ENCODE measurements around the gene RASAL1.
A peak's percentile ranks its signal among the peaks of the same experiment; 100 is the strongest.

The RASAL1 gene

GRCh38 chr12:113070117-113070906 lies 65.2 kb downstream of the RASAL1 start:
- DNase-seq: no peak

GRCh38 chr12:113069751-113070116 lies 65.8 kb downstream of the RASAL1 start:
- no peak for DNase-seq

DNA sequence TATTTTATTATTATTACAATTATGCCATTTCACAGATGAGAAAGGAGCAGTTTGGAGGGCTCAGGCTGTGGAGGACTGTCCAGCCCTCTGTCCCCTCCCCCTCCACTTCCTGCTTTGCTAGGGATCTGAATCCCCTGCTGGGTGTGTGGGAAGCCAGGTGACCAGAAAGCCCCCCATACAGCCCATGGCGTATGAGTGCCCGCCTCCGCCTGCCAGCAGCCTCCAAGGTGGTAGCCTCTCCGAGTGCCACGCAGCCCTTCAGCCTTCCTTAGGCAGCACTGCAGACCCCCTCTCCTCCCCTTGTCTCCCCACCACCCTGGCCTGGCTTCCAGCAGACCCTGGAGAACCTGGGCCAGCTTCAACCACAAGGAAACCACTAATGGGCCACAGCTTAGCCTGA lies 66.4 kb downstream of the RASAL1 start:
- no peak for DNase-seq

- DNase-seq: no peak
Observed at GRCh38 chr12:113067987-113068935, 67.3 kb downstream of the RASAL1 start.

DNA sequence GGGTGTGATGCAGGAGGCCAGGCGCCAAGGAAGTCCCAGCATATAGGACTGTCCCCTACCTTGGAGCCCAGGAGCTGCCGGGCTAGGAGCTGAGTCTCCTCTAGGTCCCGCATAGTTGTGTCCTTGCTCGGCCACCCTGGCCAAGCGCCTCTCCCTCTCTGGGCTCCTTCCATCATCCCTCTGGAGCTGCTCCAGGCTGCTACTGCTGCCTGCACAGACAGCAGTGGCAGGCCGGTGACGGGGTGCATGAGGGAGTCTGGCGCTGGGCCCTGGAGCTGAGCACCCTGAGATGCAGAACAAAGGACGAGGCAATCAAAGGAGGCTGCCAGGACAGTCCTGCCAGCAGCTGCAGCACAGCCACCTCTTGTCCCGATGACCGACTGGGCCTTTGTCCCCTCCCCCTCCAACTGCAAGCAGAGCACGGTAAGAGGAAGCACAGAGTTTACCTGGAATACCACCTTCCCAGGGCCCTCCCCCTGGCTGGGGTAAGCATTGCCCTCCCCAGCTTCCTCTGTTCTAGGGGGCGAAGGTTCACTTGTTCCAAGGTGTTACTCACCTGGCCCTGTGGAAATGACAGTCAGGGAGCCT lies 68.7 kb downstream of the RASAL1 start:
- no peak for DNase-seq

DNA sequence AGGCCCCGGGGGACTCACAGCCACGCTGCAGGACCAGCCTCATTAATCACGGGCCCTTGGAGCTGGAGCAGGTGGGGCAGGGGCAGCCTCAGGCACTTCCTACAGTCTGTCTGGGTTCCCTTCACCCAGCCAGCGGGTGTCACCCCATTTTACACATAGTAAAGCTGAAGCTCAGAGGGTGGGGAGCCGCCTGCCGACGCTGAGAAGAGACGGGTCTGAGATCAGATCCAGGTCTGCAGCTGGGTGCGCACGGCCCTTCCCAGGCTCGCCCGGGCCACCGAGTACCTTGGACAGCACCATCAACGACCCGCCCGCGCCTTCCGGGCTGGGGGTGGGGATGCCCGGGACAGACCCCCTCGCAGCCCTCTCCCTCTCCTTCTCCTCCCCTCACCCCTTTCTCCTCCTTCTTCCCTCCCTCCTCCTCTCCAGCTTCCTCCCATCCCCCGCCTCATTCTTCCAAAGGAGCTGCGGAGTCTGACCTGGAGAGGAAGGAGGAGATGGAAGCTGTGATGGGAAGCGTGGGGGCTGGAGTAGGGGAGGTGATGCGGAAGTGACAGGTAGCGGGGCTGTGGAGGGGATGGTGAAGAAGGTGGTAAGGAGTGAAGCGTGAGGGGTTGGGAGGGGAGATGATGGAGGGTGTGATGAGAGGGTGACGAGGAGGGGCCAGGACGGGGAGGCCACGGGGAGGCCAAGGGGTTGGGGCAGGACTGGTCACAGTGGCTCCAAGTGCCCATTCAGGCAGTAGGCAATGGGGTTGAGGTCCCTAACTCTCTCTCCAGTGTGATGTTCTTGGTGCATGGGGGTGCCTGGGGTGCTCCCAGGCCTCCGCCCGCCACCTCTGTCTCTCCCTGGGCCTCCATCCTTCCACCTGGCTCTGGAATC lies 70.2 kb downstream of the RASAL1 start:
- no peak for DNase-seq

- DNase-seq: no peak
Observed at GRCh38 chr12:113064395-113065125, 71.0 kb downstream of the RASAL1 start.

DNA sequence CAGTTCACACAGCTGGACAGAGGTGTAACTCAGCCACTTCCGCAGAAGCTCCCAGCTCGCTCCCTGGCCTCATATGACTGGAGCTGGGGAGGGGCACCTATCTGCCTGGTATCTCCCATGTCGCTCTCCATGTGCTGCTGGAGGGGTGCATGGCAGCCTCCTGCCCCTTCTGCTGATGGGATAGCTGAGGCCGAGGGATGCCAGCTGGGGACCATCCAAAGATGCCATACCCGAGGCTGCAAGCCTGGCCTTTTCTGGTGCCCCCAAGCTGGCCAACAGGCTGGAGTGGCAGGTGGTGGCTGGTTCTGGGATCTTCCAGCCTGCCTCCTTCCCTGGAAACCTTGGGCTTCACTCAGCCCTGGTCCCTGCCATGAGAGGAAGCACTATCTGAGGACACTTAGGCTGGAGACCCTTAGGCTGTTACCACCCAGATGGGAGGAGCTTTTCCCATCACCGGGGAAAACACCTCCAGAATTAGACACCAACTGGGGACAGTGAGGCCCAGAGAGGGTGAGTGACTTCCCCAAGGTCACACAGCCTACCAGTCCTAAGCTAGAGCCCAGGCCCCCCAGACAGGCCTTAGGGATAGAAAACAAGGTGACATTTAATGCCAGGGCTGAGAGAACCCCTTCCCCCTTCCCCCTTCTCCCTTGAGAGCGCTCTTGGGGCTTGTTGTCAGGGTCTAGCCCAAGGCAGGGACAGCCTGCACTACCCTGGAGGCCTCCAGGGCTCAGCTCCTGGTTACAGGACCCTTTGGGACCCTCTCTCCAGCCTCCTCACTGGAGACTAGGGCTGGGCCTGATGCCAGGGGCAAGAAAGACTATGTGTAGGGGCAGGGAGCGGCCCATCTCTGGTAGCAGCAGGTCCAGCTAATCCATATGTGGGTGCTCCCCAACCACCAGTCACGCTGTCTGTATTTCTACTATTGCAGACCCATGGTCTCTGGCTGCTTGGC lies 71.9 kb downstream of the RASAL1 start:
- peak in 1 of 2 experiments; percentile 11 for DNase-seq

GRCh38 chr12:113062502-113063395 lies 72.8 kb downstream of the RASAL1 start:
- no peak for DNase-seq

DNA sequence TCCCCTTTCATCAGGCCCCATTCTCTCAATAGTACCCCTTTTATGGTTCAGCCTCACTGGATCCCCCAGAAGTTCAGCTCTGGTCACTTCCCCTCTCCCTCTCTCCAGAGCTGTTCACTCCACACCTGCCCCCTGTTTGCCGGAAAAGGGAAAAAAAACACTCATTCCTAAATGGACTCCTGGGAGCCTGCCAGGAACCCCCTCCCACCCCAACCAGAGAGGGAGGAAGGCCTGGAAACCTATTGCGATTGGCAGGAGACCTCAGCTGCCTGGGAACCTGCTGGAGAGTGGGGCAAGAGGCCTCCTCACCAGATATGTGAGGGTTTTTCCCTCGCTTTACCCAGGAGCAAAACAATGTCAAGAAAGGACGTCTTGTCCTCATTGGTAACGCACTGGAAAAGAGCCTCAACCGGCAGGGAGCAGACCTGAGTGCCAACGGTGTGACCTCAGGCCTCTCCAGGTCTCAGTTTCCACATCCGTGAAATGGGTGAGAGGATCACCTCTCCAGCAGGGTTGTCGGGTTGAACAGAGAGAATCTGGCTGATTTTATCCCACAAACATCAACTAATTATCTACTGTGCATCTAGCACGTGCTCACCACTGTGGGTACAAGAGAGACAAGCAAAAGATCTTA lies 74.4 kb downstream of the RASAL1 start:
- no peak for DNase-seq

DNA sequence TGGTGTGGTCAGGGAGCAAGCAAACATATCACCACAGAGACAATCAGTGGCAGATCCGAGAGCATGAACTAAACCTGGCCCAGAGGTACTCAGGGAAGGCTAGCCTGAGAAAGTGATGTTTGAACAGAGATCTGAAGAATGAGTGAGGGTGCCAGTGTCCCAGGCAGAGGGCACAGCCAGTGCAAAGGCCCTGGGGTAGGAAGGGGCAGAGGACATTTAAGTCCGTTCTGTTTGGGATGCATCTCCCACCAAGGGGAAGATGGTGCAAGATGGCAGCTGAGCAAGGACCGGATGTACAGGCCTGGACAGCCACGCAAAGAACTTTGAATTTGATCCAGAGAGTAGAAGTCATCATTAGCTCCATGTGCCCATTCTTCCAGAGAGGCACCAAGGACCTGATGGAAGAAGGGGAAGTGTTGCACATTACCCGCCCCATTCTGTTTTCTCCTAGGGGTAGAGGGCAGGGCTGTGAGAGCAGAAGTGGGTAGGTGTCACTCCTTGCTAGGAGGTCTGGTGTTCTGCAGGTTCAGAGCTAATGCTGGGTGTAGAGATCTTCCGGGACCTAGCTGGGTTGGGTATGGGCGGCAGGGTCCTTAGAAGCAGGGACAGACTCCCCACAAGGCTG lies 75.1 kb downstream of the RASAL1 start:
- no peak for DNase-seq

- DNase-seq: no peak
Observed at GRCh38 chr12:113059071-113059595, 76.4 kb downstream of the RASAL1 start.

DNA sequence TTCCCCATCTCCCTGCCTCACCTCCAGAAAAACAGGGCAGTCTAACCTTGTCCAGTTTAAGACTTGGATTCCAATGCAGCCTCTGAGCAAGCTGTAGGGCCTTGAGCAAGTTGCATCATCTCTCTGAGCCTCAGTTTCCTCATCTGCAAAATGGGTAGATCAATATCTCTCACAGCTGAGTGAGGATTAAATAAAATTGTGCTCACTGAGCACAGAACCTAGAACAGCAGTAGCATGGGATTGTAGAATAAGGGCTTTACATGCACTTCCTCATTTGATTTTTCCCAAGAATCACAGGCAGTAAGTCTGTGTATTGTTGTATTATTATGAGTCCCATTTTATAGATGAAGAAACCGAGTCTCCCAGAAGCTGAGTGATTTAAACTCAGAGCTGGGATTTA lies 77.0 kb downstream of the RASAL1 start:
- DNase-seq: no peak

- DNase-seq: peak in 1 of 2 experiments; percentile 10
Observed at GRCh38 chr12:113057565-113058485, 77.7 kb downstream of the RASAL1 start.

GRCh38 chr12:113056631-113057488 lies 78.7 kb downstream of the RASAL1 start, which contains the start of gene DTX1:
Gene DTX1, plus strand, starts transcription at chr12:113056730. Its CDS starts 1,463 bp downstream, at chr12:113058193.
- no peak for DNase-seq

GRCh38 chr12:113056381-113056630 lies 79.3 kb downstream of the RASAL1 start:
- DNase-seq: no peak

Data from cerebellar nuclear complex (tissue), 1 donor.